ENCODE data around the gene WDR33.

DNA sequence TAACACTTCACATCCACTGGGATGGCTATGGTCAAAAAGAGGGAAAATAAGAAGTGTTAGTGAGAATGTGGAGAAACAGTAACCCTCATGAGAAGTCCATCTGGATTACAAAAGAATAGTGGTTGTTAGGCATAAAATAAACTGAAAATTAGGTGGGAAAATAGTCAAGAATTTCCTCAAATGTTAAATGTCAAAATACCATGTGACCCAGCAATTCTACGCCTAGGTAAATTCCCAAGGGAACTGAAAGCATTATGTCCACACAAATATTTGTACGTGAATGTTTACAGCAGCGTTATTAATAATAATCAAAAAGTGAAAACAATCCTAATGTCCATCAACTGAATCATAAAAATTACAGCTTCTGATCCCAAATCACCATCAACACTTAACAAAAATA, 11.0 kb downstream of the WDR33 start:
- TF ChIP-seq POLR2A (IDR thresholded peaks at IDR 0.05; ENCODE audit: low read depth, low read length) (no peak), POLR2AphosphoS5 (IDR thresholded peaks at IDR 0.05; ENCODE audit: low read depth, low read length) (no peak), TAF1 (IDR thresholded peaks at IDR 0.05; ENCODE audit: borderline replicate concordance, low read depth, low read length) (no peak)
